IPS-18c (cell line): ENCODE results near the gene KRTAP11-1.

Experiments
- H3K4me3 ChIP-seq: 2 replicates; pipeline ENCODE4 v1.7.0; 2013; ENCODE audit warnings: low read depth, mild to moderate bottlenecking, low read length, moderate library complexity; ENCODE audit not compliant: insufficient read depth
- H3K9me3 ChIP-seq: one replicate; pipeline ENCODE4 v1.6.1; 2013; ENCODE audit warnings: mild to moderate bottlenecking, low read length, moderate library complexity; ENCODE audit not compliant: control insufficient read depth, insufficient read depth

The KRTAP11-1 gene, protein sequence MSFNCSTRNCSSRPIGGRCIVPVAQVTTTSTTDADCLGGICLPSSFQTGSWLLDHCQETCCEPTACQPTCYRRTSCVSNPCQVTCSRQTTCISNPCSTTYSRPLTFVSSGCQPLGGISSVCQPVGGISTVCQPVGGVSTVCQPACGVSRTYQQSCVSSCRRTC

DNA sequence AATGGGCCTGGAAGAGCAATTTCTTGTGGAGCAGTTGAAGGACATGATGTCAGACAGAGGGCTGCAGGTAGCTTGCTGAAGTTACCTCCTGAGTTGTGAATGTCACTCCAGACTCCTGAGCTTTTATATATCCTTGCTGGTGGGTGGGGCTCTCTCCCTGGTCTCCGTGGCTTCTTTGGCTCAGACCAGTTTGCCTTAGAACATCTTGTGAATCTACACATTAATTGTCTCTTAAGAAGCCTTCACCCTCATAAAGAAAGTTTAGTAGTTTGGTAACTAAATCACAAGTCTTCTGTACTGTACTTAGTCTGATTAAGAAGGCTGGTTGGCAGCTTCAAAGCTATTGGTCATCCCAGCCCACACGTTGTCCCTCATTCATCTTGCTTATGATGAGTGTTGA, at the start of gene KRTAP11-1:
Gene KRTAP11-1 (minus strand): TSS at position 101 of the 400 bp plus-strand sequence. CDS start 56 bp downstream, at position 45.
- Histone ChIP-seq H3K9me3 (no peaks in the 10 kb centered on the region), H3K4me3 (no peak within 1 kb of the TSS)

DNA sequence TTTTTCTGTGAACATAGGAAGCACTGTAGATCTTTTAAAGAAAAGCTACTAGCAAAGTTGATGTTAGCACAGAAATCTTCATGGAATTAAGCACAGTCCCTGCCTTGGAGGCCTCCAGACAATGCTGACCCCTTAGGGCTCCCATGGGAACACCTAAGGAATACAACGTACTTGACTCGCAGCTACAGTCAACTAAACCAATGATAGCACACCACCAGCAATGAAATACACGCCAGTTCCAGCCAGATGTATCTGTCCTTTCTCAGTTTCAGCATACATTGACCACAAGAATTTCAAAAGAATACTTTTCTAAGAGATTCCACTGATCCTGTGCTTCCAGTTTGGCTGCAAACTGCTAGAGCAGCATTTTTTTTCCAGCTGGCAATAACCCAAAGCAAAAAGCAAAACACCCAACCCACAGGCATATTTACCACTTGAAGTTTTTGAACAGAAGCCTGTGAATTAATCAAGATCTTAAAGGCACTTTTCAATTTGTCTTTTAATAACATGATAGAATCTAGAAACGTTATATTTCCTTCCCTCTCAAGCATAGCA, 42.8 kb upstream of the KRTAP11-1 start:
- Histone ChIP-seq H3K9me3 (no peaks in the 10 kb centered on the region), H3K4me3 (no peak overlapping the region)

DNA sequence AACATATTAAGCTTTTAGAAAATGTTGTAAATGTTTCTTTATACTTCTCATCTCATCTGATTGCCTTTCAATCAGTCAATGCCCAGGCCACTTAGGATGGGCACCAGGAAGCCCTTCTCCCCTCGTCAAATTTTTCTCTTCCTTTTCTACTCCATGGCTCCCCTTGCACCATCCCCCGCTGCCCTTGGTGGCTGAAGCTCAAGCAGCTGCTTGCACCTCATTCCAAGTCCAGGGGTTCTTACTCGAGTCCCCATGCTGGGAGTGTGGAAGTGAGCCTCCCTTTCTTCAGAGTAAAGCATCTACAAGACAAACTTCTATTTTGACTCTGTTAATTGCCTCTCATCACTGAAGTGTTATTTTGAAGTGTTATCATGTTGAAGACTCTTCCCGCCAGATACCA, 39.7 kb upstream of the KRTAP11-1 start:
- no peaks in the 10 kb centered on the region for H3K9me3 ChIP-seq
- no peak overlapping the region for H3K4me3 ChIP-seq

DNA sequence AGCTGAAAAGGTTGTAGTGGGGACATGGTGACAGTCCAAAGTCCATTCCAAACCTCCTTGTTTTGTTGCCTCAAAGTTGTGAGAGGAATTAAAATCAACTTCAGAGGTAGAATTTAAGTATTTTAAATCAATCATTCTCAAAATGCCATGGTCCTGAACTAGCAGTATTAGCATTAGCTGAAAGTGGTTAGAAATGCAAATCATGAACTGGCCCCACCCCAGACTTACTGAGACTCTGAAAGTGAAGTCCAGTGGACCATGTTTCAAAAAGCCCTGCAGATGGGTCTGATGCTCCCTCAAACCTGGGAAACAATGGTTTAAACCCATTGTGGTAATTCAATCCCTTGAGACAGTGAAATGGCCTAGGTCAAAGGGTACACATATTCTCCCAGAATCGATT, 36.2 kb upstream of the KRTAP11-1 start:
- Histone ChIP-seq H3K9me3 (peaks cover 4% of the 10 kb centered on the region), H3K4me3 (no peak overlapping the region)

DNA sequence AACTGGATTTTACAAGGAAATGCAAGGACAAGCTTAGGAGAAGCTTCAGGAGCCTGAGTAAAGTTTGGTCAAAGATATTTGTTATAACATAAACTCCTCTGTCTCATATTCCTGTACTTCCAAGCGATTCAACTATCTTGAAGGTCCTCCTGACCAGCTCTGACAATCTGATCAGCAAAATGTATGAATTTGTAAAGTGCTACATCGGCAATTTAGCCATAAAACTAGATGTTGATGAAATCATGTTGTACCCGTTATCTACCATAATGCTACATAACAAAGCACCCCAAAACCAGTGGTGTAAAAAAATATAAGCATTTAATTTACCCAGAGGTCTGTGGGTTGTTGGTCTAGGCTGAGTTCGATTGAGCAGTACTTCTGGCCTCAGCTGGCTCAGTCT, 19.5 kb upstream of the KRTAP11-1 start:
- Histone ChIP-seq H3K9me3 (no peaks in the 10 kb centered on the region), H3K4me3 (no peak overlapping the region)

DNA sequence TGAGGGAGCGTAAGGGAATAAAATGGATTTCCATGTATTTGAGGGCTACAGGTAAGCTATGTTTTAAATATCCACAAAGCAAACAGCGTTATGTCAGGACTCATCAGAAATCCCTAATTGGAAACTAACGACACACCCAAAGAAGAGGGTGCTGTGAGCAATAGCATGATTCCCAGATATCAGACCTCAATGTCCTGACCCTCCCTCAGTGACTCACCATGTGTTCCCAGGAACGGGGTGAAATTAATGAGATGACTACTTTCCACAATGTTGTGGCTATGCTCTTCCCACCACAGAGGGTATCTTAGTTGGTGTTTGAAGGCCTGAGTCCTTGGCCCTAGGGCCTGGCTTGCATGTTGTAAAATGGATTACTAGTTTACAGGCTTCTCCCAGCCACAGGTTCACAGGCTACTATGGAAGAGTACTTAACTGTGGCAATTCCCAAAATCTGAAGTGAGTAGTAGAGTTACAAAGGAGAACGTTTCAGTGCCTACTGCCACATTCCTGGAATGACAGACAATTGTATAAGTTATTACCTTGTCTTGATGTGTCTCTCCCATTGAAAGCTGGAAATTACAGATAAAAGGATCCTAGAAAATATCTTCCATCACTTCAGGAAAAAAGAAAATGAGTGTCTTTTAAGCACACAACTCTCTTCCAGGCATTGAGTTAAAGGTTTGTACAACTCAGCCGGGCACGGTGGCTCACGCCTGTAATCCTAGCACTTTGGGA, 1.7 kb upstream of the KRTAP11-1 start:
- Histone ChIP-seq H3K4me3 (no peak overlapping the region), H3K9me3 (no peaks in the 10 kb centered on the region)

DNA sequence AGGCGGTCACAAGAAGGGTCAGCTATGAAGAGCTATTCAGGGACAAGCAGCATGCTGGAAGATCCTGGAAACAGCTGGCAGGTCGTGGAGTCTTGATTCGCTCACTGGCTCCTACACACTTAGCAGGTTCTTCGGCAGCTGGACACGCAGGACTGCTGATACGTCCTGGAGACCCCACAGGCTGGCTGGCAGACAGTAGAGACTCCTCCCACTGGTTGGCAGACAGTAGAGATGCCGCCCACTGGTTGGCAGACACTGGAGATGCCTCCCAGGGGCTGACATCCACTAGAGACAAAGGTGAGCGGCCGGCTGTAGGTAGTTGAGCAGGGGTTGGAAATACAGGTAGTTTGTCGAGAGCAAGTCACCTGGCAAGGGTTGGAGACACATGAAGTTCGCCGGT, 466 bp downstream of the KRTAP11-1 start:
- H3K4me3 ChIP-seq: no peak overlapping the region

DNA sequence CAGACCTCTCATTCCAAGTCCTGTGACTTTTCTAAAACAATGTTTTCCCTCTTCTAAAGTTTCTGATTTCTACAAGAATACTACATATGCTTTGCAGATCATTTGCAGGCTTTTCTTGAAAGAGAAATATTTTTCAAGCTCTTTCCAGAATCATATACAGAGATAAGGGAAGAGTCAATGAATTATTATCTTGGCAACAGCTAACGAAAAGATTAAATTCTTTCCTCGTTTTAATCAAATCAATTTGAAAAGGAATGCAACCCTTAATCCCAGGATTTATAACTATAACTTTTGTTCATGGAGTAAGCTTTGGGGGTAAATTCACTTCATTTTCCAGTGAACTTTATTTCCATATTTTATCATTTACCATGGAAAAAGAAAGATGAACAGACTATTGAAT, 6.9 kb downstream of the KRTAP11-1 start:
- no peak overlapping the region for H3K4me3 ChIP-seq
- H3K9me3 ChIP-seq: no peaks in the 10 kb centered on the region

More for the DNA sequence above, 466 bp downstream of the KRTAP11-1 start:
- H3K9me3 ChIP-seq: no peaks in the 10 kb centered on the region

DNA sequence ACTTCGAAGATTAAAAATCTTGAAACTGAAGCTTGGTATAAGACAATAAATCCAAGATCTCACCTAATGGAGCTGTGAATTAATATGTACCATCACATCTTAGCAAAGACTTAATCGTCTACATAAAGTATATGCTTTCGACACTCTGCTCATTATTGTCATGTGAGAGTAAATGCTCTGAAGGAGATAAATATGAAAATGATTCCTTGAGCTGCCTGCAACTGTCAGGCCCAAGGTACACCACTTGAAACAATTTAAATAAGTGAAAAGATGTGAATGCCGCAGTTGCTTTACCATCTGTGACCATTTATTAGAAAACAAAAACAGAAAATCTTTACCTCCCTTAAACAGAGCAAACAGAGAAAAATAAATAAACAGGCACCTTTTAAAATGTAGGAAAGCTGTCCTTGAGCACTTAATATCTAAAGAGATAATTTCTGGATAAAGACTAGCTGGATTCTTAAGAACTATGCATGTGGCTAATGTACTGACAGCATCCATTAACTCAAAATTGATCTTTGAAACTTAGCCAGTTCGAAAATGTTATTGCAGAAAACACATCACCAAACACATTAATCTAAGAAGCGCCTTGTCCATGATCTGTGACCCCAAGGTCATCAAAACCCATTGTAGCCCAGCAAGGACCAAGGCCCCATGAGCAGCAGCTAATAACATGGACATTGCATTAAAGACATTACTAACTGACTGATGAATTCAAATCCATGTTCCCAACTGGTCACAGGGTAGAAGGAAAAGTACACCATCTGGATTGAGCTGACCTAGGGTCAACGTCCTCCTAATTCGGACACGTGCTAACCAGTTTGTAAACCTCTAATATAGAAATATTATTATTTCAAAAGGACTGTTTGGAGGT, 33.5 kb downstream of the KRTAP11-1 start:
- Histone ChIP-seq H3K9me3 (no peaks in the 10 kb centered on the region), H3K4me3 (no peak overlapping the region)

DNA sequence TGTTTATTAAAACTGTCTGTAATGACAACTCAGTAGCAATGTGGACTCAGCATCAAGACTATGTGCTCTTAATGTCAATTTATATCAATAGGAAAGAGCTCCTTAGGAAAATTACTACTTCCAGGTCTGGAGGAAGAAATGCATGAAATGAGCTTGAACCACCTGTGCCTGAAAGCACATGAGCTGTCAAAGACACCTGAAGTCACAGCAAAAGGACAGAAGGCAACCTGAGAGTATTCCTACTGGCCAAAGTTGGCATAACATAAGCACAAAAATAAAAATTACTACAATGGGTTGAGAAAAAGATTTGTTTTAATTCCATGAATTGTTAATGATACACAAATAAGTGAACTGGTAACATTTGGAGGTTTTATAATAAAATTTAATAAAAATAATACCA, 38.4 kb downstream of the KRTAP11-1 start:
- Histone ChIP-seq H3K4me3 (no peak overlapping the region), H3K9me3 (no peaks in the 10 kb centered on the region)

DNA sequence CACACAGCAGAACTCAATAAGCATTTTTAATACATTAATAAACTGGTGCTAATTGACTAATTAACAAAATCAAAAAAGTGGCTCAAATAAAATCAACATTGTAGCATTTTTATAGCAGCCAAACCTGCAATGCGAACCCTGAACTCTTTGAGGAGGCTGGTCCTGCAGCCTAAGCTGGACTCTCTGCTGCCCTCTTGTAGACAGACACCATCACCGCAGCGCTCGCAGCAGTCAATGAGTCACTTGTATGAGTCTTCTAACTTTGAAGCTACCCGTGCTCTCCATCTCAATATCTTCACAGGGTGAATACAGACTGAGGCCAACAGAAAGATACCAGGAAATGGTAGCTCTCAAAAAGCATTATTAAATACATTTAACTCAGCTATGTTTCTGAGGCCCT, 42.1 kb downstream of the KRTAP11-1 start:
- Histone ChIP-seq H3K9me3 (no peaks in the 10 kb centered on the region), H3K4me3 (no peak overlapping the region)

DNA sequence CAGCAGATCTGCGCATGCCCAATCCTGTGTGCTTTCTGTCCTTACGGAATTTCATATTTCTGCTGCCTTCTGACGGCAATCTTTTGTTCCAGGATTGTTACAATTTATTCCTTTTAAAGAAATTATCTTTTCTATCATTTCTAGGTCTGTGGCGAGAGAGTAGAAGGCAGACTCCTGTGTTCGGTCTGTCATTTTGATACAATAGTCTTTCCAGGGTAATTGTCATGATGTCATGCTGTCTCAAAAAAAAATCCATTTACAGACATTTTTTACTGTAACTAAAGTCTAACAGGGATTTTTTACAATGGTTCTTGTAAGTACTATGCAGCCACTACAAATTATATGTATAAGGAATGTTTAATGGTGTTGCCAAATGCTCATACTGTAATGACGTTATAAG, 42.8 kb downstream of the KRTAP11-1 start:
- H3K9me3 ChIP-seq: no peaks in the 10 kb centered on the region
- H3K4me3 ChIP-seq: no peak overlapping the region

DNA sequence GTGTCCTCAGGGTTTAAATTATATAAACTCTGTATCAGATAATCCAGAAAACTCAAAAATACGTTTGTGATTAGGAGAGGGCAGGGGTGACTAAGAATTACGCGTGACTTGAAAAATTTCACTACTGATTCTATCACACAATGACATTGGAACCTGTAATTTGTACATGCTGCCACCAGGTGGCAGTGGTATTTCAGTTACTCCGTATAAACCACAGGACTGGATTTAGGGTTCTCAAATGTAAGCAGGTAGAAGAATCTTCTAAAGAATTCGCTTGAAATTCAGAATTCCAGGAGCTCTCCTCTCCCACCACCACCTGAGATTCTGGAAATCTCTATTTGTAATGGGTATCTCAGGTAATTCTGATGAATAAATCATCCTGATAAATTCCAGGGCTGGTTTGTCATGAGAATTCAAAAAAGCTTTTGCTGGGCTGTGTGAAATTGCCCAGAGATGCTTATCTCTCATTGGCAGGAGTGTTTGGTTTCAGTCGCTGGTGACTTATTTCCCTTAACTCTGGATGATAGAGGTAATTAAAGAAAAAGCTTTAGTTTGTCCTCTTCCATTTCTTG, 50.1 kb downstream of the KRTAP11-1 start:
- Histone ChIP-seq H3K9me3 (no peaks in the 10 kb centered on the region), H3K4me3 (no peak overlapping the region)
